ENCODE results near the gene PTGDS.

The PTGDS gene

DNA sequence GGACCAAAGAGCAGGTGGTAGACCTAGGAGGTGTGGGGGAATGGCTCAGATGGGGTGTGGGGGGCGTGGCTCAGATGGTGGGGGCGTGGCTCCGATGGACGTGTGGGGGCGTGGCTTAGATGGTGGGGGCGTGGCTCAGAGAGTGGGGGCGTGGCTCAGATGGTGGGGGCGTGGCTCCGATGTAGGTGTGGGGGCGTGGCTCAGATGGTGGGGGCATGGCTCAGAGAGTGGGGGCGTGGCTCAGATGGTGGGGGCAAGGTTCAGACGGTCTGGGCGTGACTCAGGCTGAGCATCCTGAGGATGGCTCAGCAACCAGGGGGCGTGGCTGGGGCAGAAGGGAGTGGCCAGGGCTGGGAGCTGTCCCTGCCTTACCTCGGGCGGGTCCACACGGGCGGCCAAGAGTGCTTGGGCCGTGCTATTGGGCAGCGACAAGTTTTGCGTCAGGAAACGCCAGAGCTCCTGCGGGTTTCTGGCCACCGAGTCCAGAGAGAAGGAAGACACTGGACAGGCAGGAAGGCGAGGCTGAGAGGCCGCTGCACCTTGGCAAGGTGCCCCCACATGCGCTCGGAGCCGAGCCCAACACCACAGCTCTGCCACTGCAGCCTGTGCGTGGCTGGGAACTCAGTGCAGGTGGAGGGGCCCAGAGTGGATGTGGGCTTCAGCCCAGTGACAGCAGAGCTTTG is 44.8 kb downstream of the PTGDS start:
- peak; percentile 58 for ATAC-seq
- TF ChIP-seq ZC3H10 (CRISPR knock-in tag; IDR thresholded peaks at IDR 0.05) (no peak), BACH2 (CRISPR knock-in tag; IDR thresholded peaks at IDR 0.05; ENCODE audit: borderline replicate concordance) (no peak), ARNTL (CRISPR knock-in tag; IDR thresholded peaks at IDR 0.05; ENCODE audit: borderline replicate concordance, low read depth) (no peak), SNAI2 (CRISPR knock-in tag; IDR thresholded peaks at IDR 0.05) (no peak), ZNF70 (CRISPR knock-in tag; IDR thresholded peaks at IDR 0.05) (no peak), ZFP30 (CRISPR knock-in tag; IDR thresholded peaks at IDR 0.05) (no peak), TCF4 (CRISPR knock-in tag; IDR thresholded peaks at IDR 0.05; ENCODE audit: borderline replicate concordance) (no peak), PPARA (CRISPR knock-in tag; IDR thresholded peaks at IDR 0.05; ENCODE audit: borderline replicate concordance) (no peak), OSR1 (CRISPR knock-in tag; IDR thresholded peaks at IDR 0.05) (no peak), ISL1 (CRISPR knock-in tag; IDR thresholded peaks at IDR 0.05) (no peak)
- TF ChIP-seq, protein P1, sequence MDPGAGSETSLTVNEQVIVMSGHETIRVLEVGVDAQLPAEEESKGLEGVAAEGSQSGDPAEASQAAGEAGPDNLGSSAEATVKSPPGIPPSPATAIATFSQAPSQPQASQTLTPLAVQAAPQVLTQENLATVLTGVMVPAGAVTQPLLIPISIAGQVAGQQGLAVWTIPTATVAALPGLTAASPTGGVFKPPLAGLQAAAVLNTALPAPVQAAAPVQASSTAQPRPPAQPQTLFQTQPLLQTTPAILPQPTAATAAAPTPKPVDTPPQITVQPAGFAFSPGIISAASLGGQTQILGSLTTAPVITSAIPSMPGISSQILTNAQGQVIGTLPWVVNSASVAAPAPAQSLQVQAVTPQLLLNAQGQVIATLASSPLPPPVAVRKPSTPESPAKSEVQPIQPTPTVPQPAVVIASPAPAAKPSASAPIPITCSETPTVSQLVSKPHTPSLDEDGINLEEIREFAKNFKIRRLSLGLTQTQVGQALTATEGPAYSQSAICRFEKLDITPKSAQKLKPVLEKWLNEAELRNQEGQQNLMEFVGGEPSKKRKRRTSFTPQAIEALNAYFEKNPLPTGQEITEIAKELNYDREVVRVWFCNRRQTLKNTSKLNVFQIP (CRISPR knock-in tag; IDR thresholded peaks at IDR 0.05; ENCODE audit: borderline replicate concordance, low read depth): no peak

- no peak for ATAC-seq
- TF ChIP-seq RARB (CRISPR knock-in tag; IDR thresholded peaks at IDR 0.05): no peak
- TF ChIP-seq ZFP30 (CRISPR knock-in tag; IDR thresholded peaks at IDR 0.05): no peak
- no peak for TF ChIP-seq ZC3H10 (CRISPR knock-in tag; IDR thresholded peaks at IDR 0.05)
- no peak for TF ChIP-seq BACH2 (CRISPR knock-in tag; IDR thresholded peaks at IDR 0.05; ENCODE audit: borderline replicate concordance)
- TF ChIP-seq, protein P1 (CRISPR knock-in tag; IDR thresholded peaks at IDR 0.05; ENCODE audit: borderline replicate concordance, low read depth): no peak
- TF ChIP-seq SNAI2 (CRISPR knock-in tag; IDR thresholded peaks at IDR 0.05): no peak
- TF ChIP-seq ESRRG (CRISPR knock-in tag; IDR thresholded peaks at IDR 0.05): no peak
- TF ChIP-seq ARNTL (CRISPR knock-in tag; IDR thresholded peaks at IDR 0.05; ENCODE audit: borderline replicate concordance, low read depth): no peak
- no peak for TF ChIP-seq PATZ1 (CRISPR knock-in tag; IDR thresholded peaks at IDR 0.05; ENCODE audit: borderline replicate concordance)
- no peak for TF ChIP-seq TOX (CRISPR knock-in tag; IDR thresholded peaks at IDR 0.05; ENCODE audit: borderline replicate concordance)
- TF ChIP-seq CSDC2 (CRISPR knock-in tag; IDR thresholded peaks at IDR 0.05): no peak
- no peak for TF ChIP-seq ISL1 (CRISPR knock-in tag; IDR thresholded peaks at IDR 0.05)
- no peak for TF ChIP-seq GLIS3 (CRISPR knock-in tag; IDR thresholded peaks at IDR 0.05)
- TF ChIP-seq, protein P2, sequence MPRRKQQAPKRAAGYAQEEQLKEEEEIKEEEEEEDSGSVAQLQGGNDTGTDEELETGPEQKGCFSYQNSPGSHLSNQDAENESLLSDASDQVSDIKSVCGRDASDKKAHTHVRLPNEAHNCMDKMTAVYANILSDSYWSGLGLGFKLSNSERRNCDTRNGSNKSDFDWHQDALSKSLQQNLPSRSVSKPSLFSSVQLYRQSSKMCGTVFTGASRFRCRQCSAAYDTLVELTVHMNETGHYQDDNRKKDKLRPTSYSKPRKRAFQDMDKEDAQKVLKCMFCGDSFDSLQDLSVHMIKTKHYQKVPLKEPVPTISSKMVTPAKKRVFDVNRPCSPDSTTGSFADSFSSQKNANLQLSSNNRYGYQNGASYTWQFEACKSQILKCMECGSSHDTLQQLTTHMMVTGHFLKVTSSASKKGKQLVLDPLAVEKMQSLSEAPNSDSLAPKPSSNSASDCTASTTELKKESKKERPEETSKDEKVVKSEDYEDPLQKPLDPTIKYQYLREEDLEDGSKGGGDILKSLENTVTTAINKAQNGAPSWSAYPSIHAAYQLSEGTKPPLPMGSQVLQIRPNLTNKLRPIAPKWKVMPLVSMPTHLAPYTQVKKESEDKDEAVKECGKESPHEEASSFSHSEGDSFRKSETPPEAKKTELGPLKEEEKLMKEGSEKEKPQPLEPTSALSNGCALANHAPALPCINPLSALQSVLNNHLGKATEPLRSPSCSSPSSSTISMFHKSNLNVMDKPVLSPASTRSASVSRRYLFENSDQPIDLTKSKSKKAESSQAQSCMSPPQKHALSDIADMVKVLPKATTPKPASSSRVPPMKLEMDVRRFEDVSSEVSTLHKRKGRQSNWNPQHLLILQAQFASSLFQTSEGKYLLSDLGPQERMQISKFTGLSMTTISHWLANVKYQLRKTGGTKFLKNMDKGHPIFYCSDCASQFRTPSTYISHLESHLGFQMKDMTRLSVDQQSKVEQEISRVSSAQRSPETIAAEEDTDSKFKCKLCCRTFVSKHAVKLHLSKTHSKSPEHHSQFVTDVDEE (CRISPR knock-in tag; IDR thresholded peaks at IDR 0.05): no peak
- no peak for TF ChIP-seq PPARA (CRISPR knock-in tag; IDR thresholded peaks at IDR 0.05; ENCODE audit: borderline replicate concordance)
- no peak for TF ChIP-seq ZFP3 (CRISPR knock-in tag; IDR thresholded peaks at IDR 0.05)
- TF ChIP-seq TCF4 (CRISPR knock-in tag; IDR thresholded peaks at IDR 0.05; ENCODE audit: borderline replicate concordance): no peak
These were observed 45.3 kb downstream of the PTGDS start for GRCh38 chr9:137022662-137023008.

DNA sequence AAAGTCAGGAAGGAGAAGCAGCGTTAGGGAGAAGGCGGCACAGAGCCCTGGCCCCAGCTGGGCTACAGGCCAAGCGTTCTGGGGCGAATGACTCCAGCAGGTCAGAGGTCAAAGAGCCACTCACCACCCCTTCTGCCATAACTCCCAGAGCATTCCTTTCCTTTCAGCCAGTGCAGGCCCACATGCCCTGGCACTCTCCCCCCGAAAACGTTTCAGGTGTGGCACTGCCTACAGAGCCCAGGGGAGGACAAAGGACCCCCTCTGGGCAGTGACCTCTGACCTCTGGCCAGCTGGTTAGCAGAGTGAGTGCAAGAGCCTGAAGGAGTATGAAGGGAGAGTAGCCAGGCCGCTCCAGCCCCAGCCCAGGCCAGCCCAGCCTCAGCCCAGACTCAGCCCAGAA is 45.9 kb downstream of the PTGDS start:
- ATAC-seq: no peak
- TF ChIP-seq RARB (CRISPR knock-in tag; IDR thresholded peaks at IDR 0.05) (no peak), ESRRG (CRISPR knock-in tag; IDR thresholded peaks at IDR 0.05) (no peak), TOX (CRISPR knock-in tag; IDR thresholded peaks at IDR 0.05; ENCODE audit: borderline replicate concordance) (no peak), SNAI2 (CRISPR knock-in tag; IDR thresholded peaks at IDR 0.05) (no peak), PATZ1 (CRISPR knock-in tag; IDR thresholded peaks at IDR 0.05; ENCODE audit: borderline replicate concordance) (no peak), ZNF70 (CRISPR knock-in tag; IDR thresholded peaks at IDR 0.05) (no peak), ARNTL (CRISPR knock-in tag; IDR thresholded peaks at IDR 0.05; ENCODE audit: borderline replicate concordance, low read depth) (no peak), ISL1 (CRISPR knock-in tag; IDR thresholded peaks at IDR 0.05) (no peak), ZFP3 (CRISPR knock-in tag; IDR thresholded peaks at IDR 0.05) (no peak)
- TF ChIP-seq, protein P2 (CRISPR knock-in tag; IDR thresholded peaks at IDR 0.05): no peak
- TF ChIP-seq, protein P3, sequence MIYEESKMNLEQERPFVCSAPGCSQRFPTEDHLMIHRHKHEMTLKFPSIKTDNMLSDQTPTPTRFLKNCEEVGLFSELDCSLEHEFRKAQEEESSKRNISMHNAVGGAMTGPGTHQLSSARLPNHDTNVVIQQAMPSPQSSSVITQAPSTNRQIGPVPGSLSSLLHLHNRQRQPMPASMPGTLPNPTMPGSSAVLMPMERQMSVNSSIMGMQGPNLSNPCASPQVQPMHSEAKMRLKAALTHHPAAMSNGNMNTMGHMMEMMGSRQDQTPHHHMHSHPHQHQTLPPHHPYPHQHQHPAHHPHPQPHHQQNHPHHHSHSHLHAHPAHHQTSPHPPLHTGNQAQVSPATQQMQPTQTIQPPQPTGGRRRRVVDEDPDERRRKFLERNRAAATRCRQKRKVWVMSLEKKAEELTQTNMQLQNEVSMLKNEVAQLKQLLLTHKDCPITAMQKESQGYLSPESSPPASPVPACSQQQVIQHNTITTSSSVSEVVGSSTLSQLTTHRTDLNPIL (CRISPR knock-in tag; IDR thresholded peaks at IDR 0.05; ENCODE audit: low read depth): no peak

Data from SK-N-SH treated with all-trans-retinoic acid at 6 μM for 48 hours (cell line).